Peyer's patch (tissue), 4 donors: Measurements from ENCODE around the gene CARF.
"Not testable (repeated sequence)": the region's sequence is repeated elsewhere in the genome, so short reads cannot be mapped to it uniquely, and the experiment has no call there.

Source experiments
- POLR2A ChIP-seq, 2 donors: fragments of 450-650 bp; IDR thresholded peaks; one replicate each; pipeline ENCODE4 v1.5.1; 2017; ENCODE audit warnings: antibody characterized with exemption in 2 of 2, mild to moderate bottlenecking in 2 of 2, moderate library complexity in 2 of 2
- TF ChIP-seq, protein P1 (sequence below), 6 experiments: fragments of 450-650 bp in 4 of 6; fragments of 200-600 bp in 2 of 6; sonication (generic) in 1 of 6; IDR thresholded peaks; one replicate each; pipeline ENCODE4 v1.5.1; 2017 to 2019; ENCODE audit warnings: antibody characterized with exemption in 6 of 6, mild to moderate bottlenecking in 3 of 6, moderate library complexity in 1 of 6

DNA sequence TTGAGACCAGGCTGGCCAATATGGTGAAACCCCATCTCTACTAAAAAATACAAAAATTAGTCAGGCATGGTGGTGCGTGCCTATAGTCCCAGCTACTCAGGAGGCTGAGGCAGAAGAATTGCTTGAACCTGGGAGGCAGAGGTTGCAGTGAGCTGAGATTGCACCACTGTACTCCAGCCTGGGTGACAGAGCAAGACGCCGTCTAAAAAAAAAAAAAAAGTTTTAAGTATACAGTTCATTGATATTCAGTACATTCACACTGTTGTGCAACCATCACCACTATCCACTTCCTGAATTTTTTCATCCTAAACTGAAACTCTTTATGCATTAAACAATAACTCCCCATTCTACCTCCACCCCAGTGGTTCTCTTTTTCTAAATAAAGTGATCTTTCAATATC lies 85.0 kb downstream of the CARF start:
- TF ChIP-seq, protein P1, sequence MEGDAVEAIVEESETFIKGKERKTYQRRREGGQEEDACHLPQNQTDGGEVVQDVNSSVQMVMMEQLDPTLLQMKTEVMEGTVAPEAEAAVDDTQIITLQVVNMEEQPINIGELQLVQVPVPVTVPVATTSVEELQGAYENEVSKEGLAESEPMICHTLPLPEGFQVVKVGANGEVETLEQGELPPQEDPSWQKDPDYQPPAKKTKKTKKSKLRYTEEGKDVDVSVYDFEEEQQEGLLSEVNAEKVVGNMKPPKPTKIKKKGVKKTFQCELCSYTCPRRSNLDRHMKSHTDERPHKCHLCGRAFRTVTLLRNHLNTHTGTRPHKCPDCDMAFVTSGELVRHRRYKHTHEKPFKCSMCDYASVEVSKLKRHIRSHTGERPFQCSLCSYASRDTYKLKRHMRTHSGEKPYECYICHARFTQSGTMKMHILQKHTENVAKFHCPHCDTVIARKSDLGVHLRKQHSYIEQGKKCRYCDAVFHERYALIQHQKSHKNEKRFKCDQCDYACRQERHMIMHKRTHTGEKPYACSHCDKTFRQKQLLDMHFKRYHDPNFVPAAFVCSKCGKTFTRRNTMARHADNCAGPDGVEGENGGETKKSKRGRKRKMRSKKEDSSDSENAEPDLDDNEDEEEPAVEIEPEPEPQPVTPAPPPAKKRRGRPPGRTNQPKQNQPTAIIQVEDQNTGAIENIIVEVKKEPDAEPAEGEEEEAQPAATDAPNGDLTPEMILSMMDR (IDR thresholded peaks at IDR 0.05): not testable (repeated sequence)
- TF ChIP-seq POLR2A (IDR thresholded peaks at IDR 0.05): not testable (repeated sequence)
